ENCODE data around the gene ERC2. TPM values are rescaled to one million over a fixed set of nuclear protein-coding genes. Genes with fewer than 3 reads are reported as not detected.
"Not testable (repeated sequence)": the region's sequence is repeated elsewhere in the genome, so short reads cannot be mapped to it uniquely, and the experiment has no call there.

The ERC2 gene
- total RNA-seq, 1 donor from 2014 or later = 48.3 TPM

DNA sequence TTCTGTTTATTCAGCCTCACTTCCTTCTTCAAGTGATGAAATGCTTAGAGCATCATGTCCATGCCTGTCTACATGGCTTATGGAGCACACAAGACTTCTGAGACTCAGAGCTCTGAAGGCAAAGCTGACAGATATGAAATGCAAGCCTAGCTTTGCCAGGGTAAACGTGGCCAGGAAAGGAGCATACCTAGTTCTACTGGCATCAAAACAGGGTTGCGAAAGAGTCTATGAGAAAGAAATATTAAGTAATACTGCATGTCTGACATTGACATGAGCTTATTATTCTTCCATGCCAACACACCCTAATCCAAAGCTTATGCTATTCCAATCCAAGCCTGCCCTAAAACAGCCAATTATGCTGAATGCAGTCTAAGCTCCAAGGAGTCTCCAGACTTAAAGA lies 391.5 kb downstream of the ERC2 start:
- H3K27ac Mint-ChIP-seq (ENCODE audit: unreplicated experiment) = no peak overlapping the region
- DNase-seq = no peak
- H3K36me3 Mint-ChIP-seq (ENCODE audit: unreplicated experiment) = no peaks in the 10 kb centered on the region
- TF ChIP-seq, protein P1, sequence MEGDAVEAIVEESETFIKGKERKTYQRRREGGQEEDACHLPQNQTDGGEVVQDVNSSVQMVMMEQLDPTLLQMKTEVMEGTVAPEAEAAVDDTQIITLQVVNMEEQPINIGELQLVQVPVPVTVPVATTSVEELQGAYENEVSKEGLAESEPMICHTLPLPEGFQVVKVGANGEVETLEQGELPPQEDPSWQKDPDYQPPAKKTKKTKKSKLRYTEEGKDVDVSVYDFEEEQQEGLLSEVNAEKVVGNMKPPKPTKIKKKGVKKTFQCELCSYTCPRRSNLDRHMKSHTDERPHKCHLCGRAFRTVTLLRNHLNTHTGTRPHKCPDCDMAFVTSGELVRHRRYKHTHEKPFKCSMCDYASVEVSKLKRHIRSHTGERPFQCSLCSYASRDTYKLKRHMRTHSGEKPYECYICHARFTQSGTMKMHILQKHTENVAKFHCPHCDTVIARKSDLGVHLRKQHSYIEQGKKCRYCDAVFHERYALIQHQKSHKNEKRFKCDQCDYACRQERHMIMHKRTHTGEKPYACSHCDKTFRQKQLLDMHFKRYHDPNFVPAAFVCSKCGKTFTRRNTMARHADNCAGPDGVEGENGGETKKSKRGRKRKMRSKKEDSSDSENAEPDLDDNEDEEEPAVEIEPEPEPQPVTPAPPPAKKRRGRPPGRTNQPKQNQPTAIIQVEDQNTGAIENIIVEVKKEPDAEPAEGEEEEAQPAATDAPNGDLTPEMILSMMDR (IDR thresholded peaks at IDR 0.05; ENCODE audit: partially characterized antibody, unreplicated experiment) = no peak
- H3K4me3 Mint-ChIP-seq (ENCODE audit: unreplicated experiment) = no peak overlapping the region
- no peaks in the 10 kb centered on the region for H3K27me3 Mint-ChIP-seq (ENCODE audit: unreplicated experiment)
- H3K4me1 Mint-ChIP-seq (ENCODE audit: low read depth, unreplicated experiment) = no peaks in the 10 kb centered on the region
- peaks cover 3% of the 10 kb centered on the region for H3K9me3 Mint-ChIP-seq (ENCODE audit: unreplicated experiment)

DNA sequence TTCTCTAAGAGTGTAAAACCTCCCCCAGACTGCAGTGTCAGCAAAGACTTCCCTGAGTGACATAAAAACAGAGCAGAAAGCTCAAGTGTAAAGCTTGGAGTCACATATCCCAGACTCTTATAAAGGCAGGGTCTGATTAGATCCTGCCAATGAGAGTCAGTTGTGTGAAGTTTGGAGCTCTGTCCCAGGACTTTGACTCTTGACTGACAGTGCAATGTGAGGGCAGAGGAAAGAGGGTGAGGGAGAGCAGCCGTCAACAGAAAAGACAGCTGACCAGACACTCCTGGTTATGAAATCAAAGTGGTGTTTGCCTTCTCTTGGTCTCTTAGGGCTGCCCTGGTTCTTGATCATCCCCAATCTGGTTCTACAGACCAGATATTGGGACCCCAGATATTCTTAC lies 393.2 kb downstream of the ERC2 start:
- peaks cover 2% of the 10 kb centered on the region for H3K27me3 Mint-ChIP-seq (ENCODE audit: unreplicated experiment)
- no peak for DNase-seq
- peaks cover 3% of the 10 kb centered on the region for H3K9me3 Mint-ChIP-seq (ENCODE audit: unreplicated experiment)
- no peaks in the 10 kb centered on the region for H3K36me3 Mint-ChIP-seq (ENCODE audit: unreplicated experiment)
- TF ChIP-seq, protein P1 (IDR thresholded peaks at IDR 0.05; ENCODE audit: partially characterized antibody, unreplicated experiment) = no peak
- H3K4me3 Mint-ChIP-seq (ENCODE audit: unreplicated experiment) = no peak overlapping the region
- H3K27ac Mint-ChIP-seq (ENCODE audit: unreplicated experiment) = no peak overlapping the region
- no peaks in the 10 kb centered on the region for H3K4me1 Mint-ChIP-seq (ENCODE audit: low read depth, unreplicated experiment)

DNA sequence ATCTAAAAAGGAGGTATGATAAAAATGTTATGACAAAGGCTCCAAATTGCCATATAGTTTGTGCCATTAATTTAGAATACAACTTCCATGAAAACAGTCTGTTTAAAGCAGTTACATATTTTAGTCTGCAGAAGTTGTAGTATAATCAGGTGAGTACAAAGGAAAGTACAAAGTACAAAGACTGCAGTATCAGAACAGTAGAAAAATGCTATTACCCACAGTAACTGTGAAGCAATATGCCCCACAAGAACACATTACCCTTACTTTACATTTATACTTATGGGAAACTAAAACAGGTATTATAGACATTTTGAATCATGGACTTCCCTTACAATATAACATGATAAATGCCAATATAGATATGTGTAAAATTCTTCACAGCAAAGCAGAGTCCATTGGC lies 398.5 kb downstream of the ERC2 start:
- TF ChIP-seq, protein P1 (IDR thresholded peaks at IDR 0.05; ENCODE audit: partially characterized antibody, unreplicated experiment) = no peak
- Mint-ChIP-seq H3K27me3 (ENCODE audit: unreplicated experiment) (peaks cover 2% of the 10 kb centered on the region), H3K4me1 (ENCODE audit: low read depth, unreplicated experiment) (no peaks in the 10 kb centered on the region), H3K36me3 (ENCODE audit: unreplicated experiment) (peaks cover 8% of the 10 kb centered on the region), H3K27ac (ENCODE audit: unreplicated experiment) (no peak overlapping the region), H3K9me3 (ENCODE audit: unreplicated experiment) (peaks cover 3% of the 10 kb centered on the region), H3K4me3 (ENCODE audit: unreplicated experiment) (no peak overlapping the region)
- DNase-seq = no peak

DNA sequence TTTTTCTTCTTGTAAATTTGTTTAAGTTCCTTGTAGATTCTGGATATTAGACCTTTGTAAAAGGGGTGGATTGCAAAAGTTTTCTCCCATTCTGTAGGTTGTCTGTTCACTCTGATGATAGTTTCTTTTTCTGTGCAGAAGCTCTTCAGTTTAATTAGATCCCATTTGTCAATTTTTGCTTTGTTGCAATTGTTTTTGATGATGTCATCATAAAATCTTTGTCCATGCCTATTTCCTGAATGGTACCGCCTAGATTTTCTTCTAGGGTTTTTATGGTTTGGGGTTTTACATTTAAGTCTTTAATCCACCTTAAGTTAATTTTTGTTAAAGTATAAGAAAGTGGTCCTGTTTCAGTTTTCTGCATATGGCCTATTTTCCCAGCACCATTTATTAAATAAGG lies 401.9 kb downstream of the ERC2 start:
- DNase-seq; H3K27me3 Mint-ChIP-seq (ENCODE audit: unreplicated experiment); H3K4me3 Mint-ChIP-seq (ENCODE audit: unreplicated experiment); H3K9me3 Mint-ChIP-seq (ENCODE audit: unreplicated experiment); H3K27ac Mint-ChIP-seq (ENCODE audit: unreplicated experiment); H3K4me1 Mint-ChIP-seq (ENCODE audit: low read depth, unreplicated experiment); H3K36me3 Mint-ChIP-seq (ENCODE audit: unreplicated experiment): not testable (repeated sequence)

DNA sequence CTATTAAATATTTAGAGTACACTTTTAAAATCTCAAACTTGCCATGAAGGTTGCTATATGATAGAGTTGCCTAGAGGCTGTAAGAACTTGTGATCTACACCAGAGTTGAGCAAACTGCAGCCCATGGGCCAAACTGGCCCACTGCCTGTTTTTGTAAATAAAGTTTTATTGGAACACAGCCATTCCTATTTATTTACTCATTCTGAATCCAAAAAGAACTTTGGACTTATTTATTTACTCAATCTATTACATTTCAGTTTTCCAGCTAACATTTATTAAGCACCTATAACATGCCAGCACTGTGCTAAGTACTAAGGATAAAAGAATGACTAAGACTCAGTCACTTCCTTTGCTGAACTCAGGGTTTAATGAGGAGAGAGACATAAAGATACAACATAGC lies 403.6 kb downstream of the ERC2 start:
- Mint-ChIP-seq H3K27ac (ENCODE audit: unreplicated experiment) (no peak overlapping the region), H3K27me3 (ENCODE audit: unreplicated experiment) (no peaks in the 10 kb centered on the region), H3K4me3 (ENCODE audit: unreplicated experiment) (no peak overlapping the region), H3K9me3 (ENCODE audit: unreplicated experiment) (no peaks in the 10 kb centered on the region), H3K36me3 (ENCODE audit: unreplicated experiment) (peaks cover 8% of the 10 kb centered on the region), H3K4me1 (ENCODE audit: low read depth, unreplicated experiment) (peaks cover 2% of the 10 kb centered on the region)
- DNase-seq = no peak
- TF ChIP-seq, protein P1 (IDR thresholded peaks at IDR 0.05; ENCODE audit: partially characterized antibody, unreplicated experiment) = no peak

DNA sequence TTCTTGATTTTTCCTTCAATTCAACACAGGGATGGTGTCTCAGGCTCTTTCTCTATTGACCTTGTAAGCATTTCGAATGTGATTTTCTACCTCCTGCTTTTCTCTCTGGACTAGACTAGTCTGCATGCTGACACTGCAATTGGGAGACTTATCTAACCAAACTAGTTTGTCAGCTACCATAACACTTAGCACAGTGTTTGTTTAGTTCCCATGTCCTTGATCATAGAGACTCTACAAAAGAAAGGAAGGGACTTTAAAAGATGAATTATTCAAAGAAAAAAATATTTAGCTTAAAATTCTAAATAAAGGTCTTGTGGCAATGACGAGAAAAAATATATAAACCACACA lies 407.0 kb downstream of the ERC2 start:
- Mint-ChIP-seq H3K36me3 (ENCODE audit: unreplicated experiment) (no peaks in the 10 kb centered on the region), H3K9me3 (ENCODE audit: unreplicated experiment) (no peaks in the 10 kb centered on the region), H3K27ac (ENCODE audit: unreplicated experiment) (no peak overlapping the region), H3K27me3 (ENCODE audit: unreplicated experiment) (no peaks in the 10 kb centered on the region), H3K4me3 (ENCODE audit: unreplicated experiment) (no peak overlapping the region), H3K4me1 (ENCODE audit: low read depth, unreplicated experiment) (peaks cover 8% of the 10 kb centered on the region)
- TF ChIP-seq, protein P1 (IDR thresholded peaks at IDR 0.05; ENCODE audit: partially characterized antibody, unreplicated experiment) = no peak
- DNase-seq = no peak
